Neural cell (in vitro differentiated cells): ENCODE data around the gene LYPD6B. TPM values are rescaled to one million over a fixed set of nuclear protein-coding genes. Genes with fewer than 3 reads are reported as not detected.

Experiments
- H2AFZ ChIP-seq: fragments of 200-600, 300-800 bp; sonication (generic), shearing (Covaris generic); 2 replicates; pipeline ENCODE4 v1.6.0; 2014; ENCODE audit warnings: low read depth, mild to moderate bottlenecking, antibody characterized with exemption, low read length, moderate library complexity
- H3F3A ChIP-seq: fragments of 200-600 bp; shearing (Covaris generic); 2 replicates; pipeline ENCODE4 v1.6.1; 2016; ENCODE audit warnings: mild to moderate bottlenecking, moderate library complexity, mixed read lengths, antibody characterized with exemption, low read length; ENCODE audit not compliant: insufficient read depth, poor library complexity, severe bottlenecking
- H3K27ac ChIP-seq: fragments of 200-600, 300-800 bp; sonication (generic), shearing (Covaris generic); 2 replicates; pipeline ENCODE4 v1.5.1; 2014; ENCODE audit warnings: mild to moderate bottlenecking, low read length, moderate library complexity
- H3K27me3 ChIP-seq: fragments of 300-800, 200-600 bp; sonication (generic), shearing (Covaris generic); 2 replicates; pipeline ENCODE4 v1.6.0; 2014; ENCODE audit warnings: mild to moderate bottlenecking, low read depth, low read length, moderate library complexity; ENCODE audit not compliant: insufficient read depth
- H3K36me3 ChIP-seq: fragments of 300-800, 200-600 bp; sonication (generic), shearing (Covaris generic); 2 replicates; pipeline ENCODE4 v1.5.1; 2014; ENCODE audit warnings: mild to moderate bottlenecking, antibody characterized with exemption, low read length, moderate library complexity; ENCODE audit not compliant: insufficient read depth
- H3K4me2 ChIP-seq: fragments of 300-800, 200-600 bp; sonication (generic), shearing (Covaris generic); 2 replicates; pipeline ENCODE4 v1.6.0; 2014; ENCODE audit warnings: mild to moderate bottlenecking, low read length
- H3K4me3 ChIP-seq: fragments of 300-800, 200-600 bp; sonication (generic), shearing (Covaris generic); 2 replicates; pipeline ENCODE4 v1.5.1; 2014; ENCODE audit warnings: mild to moderate bottlenecking, low read length, moderate library complexity
- H3K79me2 ChIP-seq: fragments of 200-600 bp; shearing (Covaris generic); replicated peaks from 2 replicates; pipeline ENCODE4 v1.6.0; 2014; ENCODE audit warnings: mild to moderate bottlenecking, low read length, moderate library complexity; ENCODE audit not compliant: insufficient read depth
- H3K9ac ChIP-seq: fragments of 300-800, 200-600 bp; sonication (generic), shearing (Covaris generic); 2 replicates; pipeline ENCODE4 v1.6.1; 2016; ENCODE audit warnings: mild to moderate bottlenecking, low read length, mixed read lengths
- H3K9me2 ChIP-seq: fragments of 200-600 bp; shearing (Covaris generic); 2 replicates; pipeline ENCODE4 v1.6.1; 2016; ENCODE audit warnings: mild to moderate bottlenecking, low read length, mixed read lengths; ENCODE audit not compliant: insufficient read depth
- H3K9me3 ChIP-seq: fragments of 200-600, 300-800 bp; sonication (generic), shearing (Covaris generic); 2 replicates; pipeline ENCODE4 v1.6.1; 2016; ENCODE audit warnings: mild to moderate bottlenecking, mixed run types, low read length, moderate library complexity, mixed read lengths
- H4K20me1 ChIP-seq: fragments of 200-600 bp; shearing (Covaris generic); 2 replicates; pipeline ENCODE4 v1.6.1; 2016; ENCODE audit warnings: mild to moderate bottlenecking, mixed run types; ENCODE audit not compliant: insufficient read depth
- EP300 ChIP-seq: fragments of 450-650 bp; conservative IDR thresholded peaks from 2 replicates; pipeline ENCODE4 v1.6.1; 2014; ENCODE audit warnings: antibody characterized with exemption, mild to moderate bottlenecking, moderate library complexity; ENCODE audit not compliant: poor library complexity, severe bottlenecking
- EZH2 ChIP-seq: fragments of 200-600, 300-800 bp; shearing (Covaris generic), sonication (generic); IDR thresholded peaks from 2 replicates; pipeline ENCODE4 v1.6.1; 2014; ENCODE audit warnings: antibody characterized with exemption, low read length, borderline replicate concordance, mild to moderate bottlenecking; ENCODE audit not compliant: insufficient read depth, poor library complexity, severe bottlenecking
- MXI1 ChIP-seq: fragments of 450-650 bp; conservative IDR thresholded peaks from 2 replicates; pipeline ENCODE4 v1.6.1; 2014; ENCODE audit warnings: antibody characterized with exemption, mild to moderate bottlenecking; ENCODE audit not compliant: poor library complexity, severe bottlenecking
- POLR2AphosphoS5 ChIP-seq: IDR thresholded peaks from 2 replicates; pipeline ENCODE4 v1.6.1; 2012
- RAD21 ChIP-seq: fragments of 450-650 bp; conservative IDR thresholded peaks from 2 replicates; pipeline ENCODE4 v1.6.1; 2014; ENCODE audit warnings: antibody characterized with exemption, mild to moderate bottlenecking, moderate library complexity
- SMC3 ChIP-seq: fragments of 450-650 bp; conservative IDR thresholded peaks from 2 replicates; pipeline ENCODE4 v1.6.1; 2014; ENCODE audit warnings: antibody characterized with exemption, mild to moderate bottlenecking, moderate library complexity; ENCODE audit not compliant: poor library complexity
- TAF1 ChIP-seq: IDR thresholded peaks from 2 replicates; pipeline ENCODE4 v1.6.1; 2012; ENCODE audit warnings: low read depth
- polyA plus RNA-seq: library from polyadenylated mRNA; depleted of rRNA; stranded (reverse); fragments of >200 nt; gene quantifications from 2 replicates; pipeline ENCODE4 v1.2.3, GENCODE V29; 2014
- TF ChIP-seq, protein P1 (sequence below): IDR thresholded peaks from 2 replicates; pipeline ENCODE4 v1.6.1; 2012; ENCODE audit warnings: borderline replicate concordance
- TF ChIP-seq, protein P2 (sequence below): fragments of 450-650 bp; IDR thresholded peaks from 2 replicates; pipeline ENCODE4 v1.5.1; 2014; ENCODE audit warnings: antibody characterized with exemption, mild to moderate bottlenecking, moderate library complexity; ENCODE audit not compliant: poor library complexity, severe bottlenecking

The LYPD6B gene
- polyA plus RNA-seq, 1 donor from 2014 or later: 0.68 TPM

DNA sequence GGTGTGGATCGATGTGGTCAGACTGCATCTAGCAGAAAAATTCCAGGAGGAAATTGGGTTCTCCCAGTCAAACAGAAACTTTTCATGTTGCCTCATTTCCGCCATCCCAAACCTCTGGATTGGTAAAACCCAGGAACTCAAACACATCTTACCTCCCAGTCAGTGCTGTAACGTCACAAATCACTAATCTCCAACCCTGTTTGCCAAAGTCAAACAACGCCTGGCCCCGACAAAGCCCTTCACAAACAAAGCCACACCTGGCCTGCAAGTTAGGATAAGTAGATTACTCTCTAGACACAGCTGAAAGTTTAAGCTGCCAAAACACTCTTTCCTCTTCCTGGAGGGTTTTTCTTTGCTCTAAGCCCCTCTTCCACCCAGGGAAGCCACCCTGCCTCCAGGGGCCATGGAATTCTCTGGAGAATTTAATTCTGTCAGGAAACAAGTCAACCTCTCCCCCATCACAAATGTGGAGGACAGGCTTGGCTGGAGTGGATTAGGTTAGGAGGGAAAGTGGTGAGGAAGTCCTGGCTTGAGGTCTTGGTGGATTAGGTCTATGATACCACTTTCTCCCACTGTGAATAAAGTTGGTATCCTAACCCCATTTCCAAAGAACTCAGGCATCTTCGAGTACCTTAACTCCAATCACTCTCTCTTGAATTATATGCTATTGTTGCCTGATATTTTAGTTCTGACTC lies 86.7 kb downstream of the LYPD6B start:
- no peak for TF ChIP-seq TAF1
- no peak for TF ChIP-seq MXI1
- no peak for TF ChIP-seq RAD21
- no peak for TF ChIP-seq EP300
- no peak for TF ChIP-seq EZH2
- TF ChIP-seq, protein P1, sequence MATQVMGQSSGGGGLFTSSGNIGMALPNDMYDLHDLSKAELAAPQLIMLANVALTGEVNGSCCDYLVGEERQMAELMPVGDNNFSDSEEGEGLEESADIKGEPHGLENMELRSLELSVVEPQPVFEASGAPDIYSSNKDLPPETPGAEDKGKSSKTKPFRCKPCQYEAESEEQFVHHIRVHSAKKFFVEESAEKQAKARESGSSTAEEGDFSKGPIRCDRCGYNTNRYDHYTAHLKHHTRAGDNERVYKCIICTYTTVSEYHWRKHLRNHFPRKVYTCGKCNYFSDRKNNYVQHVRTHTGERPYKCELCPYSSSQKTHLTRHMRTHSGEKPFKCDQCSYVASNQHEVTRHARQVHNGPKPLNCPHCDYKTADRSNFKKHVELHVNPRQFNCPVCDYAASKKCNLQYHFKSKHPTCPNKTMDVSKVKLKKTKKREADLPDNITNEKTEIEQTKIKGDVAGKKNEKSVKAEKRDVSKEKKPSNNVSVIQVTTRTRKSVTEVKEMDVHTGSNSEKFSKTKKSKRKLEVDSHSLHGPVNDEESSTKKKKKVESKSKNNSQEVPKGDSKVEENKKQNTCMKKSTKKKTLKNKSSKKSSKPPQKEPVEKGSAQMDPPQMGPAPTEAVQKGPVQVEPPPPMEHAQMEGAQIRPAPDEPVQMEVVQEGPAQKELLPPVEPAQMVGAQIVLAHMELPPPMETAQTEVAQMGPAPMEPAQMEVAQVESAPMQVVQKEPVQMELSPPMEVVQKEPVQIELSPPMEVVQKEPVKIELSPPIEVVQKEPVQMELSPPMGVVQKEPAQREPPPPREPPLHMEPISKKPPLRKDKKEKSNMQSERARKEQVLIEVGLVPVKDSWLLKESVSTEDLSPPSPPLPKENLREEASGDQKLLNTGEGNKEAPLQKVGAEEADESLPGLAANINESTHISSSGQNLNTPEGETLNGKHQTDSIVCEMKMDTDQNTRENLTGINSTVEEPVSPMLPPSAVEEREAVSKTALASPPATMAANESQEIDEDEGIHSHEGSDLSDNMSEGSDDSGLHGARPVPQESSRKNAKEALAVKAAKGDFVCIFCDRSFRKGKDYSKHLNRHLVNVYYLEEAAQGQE: no peak
- TF ChIP-seq POLR2AphosphoS5: no peak
- no peak for TF ChIP-seq SMC3
- Histone ChIP-seq H3K27ac (no peak overlapping the region), H3K9ac (no peak overlapping the region), H2AFZ (no peak overlapping the region), H3K9me3 (no peaks in the 10 kb centered on the region), H3K4me3 (no peak overlapping the region), H3K27me3 (no peaks in the 10 kb centered on the region), H4K20me1 (no peaks in the 10 kb centered on the region), H3K36me3 (no peaks in the 10 kb centered on the region), H3K79me2 (no peaks in the 10 kb centered on the region), H3K9me2 (no peaks in the 10 kb centered on the region), H3F3A (no peaks in the 10 kb centered on the region), H3K4me2 (no peak overlapping the region)

DNA sequence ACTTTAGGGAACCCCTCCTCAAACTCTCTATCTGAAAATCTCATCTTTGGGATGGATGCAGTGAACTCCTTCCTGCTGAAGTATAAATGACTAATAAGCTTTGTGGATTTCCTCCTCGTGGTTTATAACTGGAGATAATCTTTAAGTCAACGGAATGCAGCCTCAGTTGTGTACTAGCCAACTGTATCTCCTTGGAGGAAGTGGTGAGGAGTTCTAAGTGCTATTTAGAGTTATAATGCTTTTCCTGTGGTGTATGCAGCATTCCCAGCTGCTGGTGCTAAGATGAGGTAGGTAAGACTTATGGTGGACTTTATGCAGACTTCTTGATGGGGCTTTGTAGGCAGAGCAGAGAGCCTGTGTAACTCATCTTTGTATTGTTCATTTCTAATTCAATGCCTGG lies 90.9 kb downstream of the LYPD6B start:
- Histone ChIP-seq H3K9me3 (no peaks in the 10 kb centered on the region), H3K27me3 (no peaks in the 10 kb centered on the region), H3K9me2 (no peaks in the 10 kb centered on the region), H2AFZ (no peak overlapping the region), H4K20me1 (no peaks in the 10 kb centered on the region), H3K4me3 (no peak overlapping the region), H3K27ac (no peak overlapping the region), H3K9ac (no peak overlapping the region), H3K36me3 (no peaks in the 10 kb centered on the region), H3K4me2 (no peak overlapping the region), H3F3A (no peaks in the 10 kb centered on the region), H3K79me2 (no peaks in the 10 kb centered on the region)
- TF ChIP-seq MXI1 (no peak), POLR2AphosphoS5 (no peak), EZH2 (no peak), SMC3 (no peak)
- TF ChIP-seq, protein P1: no peak
- TF ChIP-seq, protein P2, sequence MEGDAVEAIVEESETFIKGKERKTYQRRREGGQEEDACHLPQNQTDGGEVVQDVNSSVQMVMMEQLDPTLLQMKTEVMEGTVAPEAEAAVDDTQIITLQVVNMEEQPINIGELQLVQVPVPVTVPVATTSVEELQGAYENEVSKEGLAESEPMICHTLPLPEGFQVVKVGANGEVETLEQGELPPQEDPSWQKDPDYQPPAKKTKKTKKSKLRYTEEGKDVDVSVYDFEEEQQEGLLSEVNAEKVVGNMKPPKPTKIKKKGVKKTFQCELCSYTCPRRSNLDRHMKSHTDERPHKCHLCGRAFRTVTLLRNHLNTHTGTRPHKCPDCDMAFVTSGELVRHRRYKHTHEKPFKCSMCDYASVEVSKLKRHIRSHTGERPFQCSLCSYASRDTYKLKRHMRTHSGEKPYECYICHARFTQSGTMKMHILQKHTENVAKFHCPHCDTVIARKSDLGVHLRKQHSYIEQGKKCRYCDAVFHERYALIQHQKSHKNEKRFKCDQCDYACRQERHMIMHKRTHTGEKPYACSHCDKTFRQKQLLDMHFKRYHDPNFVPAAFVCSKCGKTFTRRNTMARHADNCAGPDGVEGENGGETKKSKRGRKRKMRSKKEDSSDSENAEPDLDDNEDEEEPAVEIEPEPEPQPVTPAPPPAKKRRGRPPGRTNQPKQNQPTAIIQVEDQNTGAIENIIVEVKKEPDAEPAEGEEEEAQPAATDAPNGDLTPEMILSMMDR: no peak
